Measurements from ENCODE around the gene RAB27A.

DNA sequence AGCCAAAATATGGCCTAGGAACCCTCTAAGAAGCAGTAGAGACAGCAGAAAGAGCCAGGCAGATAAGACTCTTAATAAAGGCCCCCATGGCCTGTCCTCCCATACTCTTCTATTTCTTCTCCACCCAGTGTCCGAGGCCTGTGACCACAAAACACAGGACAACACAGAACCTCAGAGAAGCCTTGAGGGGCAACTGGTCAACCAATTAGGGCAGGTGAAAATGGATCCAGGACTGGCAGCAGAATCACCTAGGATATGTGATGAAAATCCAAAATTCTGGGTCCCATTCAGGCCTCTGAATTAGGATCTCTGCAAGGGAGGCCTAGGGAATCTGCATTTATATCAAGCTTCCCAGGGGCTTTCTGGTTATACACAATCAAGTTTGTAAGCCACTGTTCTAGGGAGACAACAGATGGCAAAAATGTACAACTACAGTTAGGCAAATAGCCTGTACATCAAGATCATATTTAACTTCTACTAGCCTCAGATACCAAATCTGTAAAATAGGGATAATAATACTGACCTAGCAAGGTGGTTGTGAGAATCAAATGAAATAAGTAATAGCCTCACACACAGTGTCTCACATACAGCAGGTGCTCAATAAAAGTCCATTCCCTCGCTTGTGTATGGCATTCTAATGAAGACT is 10.4 kb downstream of the RAB27A start:
- TF ChIP-seq POLR2A (IDR thresholded peaks at IDR 0.05): no peak
- TF ChIP-seq, protein P1, sequence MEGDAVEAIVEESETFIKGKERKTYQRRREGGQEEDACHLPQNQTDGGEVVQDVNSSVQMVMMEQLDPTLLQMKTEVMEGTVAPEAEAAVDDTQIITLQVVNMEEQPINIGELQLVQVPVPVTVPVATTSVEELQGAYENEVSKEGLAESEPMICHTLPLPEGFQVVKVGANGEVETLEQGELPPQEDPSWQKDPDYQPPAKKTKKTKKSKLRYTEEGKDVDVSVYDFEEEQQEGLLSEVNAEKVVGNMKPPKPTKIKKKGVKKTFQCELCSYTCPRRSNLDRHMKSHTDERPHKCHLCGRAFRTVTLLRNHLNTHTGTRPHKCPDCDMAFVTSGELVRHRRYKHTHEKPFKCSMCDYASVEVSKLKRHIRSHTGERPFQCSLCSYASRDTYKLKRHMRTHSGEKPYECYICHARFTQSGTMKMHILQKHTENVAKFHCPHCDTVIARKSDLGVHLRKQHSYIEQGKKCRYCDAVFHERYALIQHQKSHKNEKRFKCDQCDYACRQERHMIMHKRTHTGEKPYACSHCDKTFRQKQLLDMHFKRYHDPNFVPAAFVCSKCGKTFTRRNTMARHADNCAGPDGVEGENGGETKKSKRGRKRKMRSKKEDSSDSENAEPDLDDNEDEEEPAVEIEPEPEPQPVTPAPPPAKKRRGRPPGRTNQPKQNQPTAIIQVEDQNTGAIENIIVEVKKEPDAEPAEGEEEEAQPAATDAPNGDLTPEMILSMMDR (IDR thresholded peaks at IDR 0.05): no peak
